Left lobe of liver (tissue), 2 donors: ENCODE results near the gene CYP27B1. TPM values are rescaled to one million over a fixed set of nuclear protein-coding genes. Genes with fewer than 3 reads are reported as not detected.

ENCODE experiments used
- ATAC-seq: fragments of 200-7000 bp; cut with Tn5 transposase; one replicate; pipeline ENCODE4 v1.9.1; 2020; ENCODE audit warnings: mild to moderate bottlenecking, moderate library complexity
- DNase-seq: peaks from one replicate; pipeline ENCODE4 v3.0.0-alpha.2; 2020; ENCODE audit warnings: low spot score
- total RNA-seq: library from RNA; stranded (reverse); gene quantifications from one replicate; pipeline ENCODE4 v1.2.1, GENCODE V29; 2021
- donor health status: DM: no; HTN: no; CAD: no; lungs with moderate emphysema.
- donor health status: DM: no; HTN: yes; CAD: no.

The CYP27B1 gene
- total RNA-seq, 1 donor from 2014 or later = 0.45 TPM

GRCh38 chr12:57752668-57753000 lies 14.2 kb downstream of the CYP27B1 start:
- DNase-seq (no peak), ATAC-seq (no peak)

- DNase-seq (peak; percentile 99), ATAC-seq (peak; percentile 84)
These were observed 14.8 kb downstream of the CYP27B1 start, which contains the start of gene CDK4 for GRCh38 chr12:57751788-57752667. TSS of gene CDK4 (minus strand) at chr12:57752310. CDS start at chr12:57751717, 593 bp downstream.

GRCh38 chr12:57751432-57751787 lies 15.5 kb downstream of the CYP27B1 start:
- DNase-seq (no peak), ATAC-seq (no peak)

GRCh38 chr12:57750561-57751431 lies 16.1 kb downstream of the CYP27B1 start:
- ATAC-seq (no peak), DNase-seq (no peak)

- no peak for DNase-seq
- ATAC-seq = no peak
These were observed 17.8 kb downstream of the CYP27B1 start for GRCh38 chr12:57749061-57749460.

GRCh38 chr12:57746025-57746424 lies 20.9 kb downstream of the CYP27B1 start:
- ATAC-seq (no peak), DNase-seq (no peak)

- no peak for DNase-seq
- ATAC-seq = peak; percentile 10
These were observed 21.4 kb downstream of the CYP27B1 start for GRCh38 chr12:57745485-57745881.

GRCh38 chr12:57744777-57745484 lies 21.9 kb downstream of the CYP27B1 start, which contains the start of gene TSPAN31:
TSS of gene TSPAN31 (plus strand) at chr12:57745039. CDS start at chr12:57745155, 116 bp downstream.
- DNase-seq (peak; percentile 95), ATAC-seq (peak; percentile 93)

GRCh38 chr12:57744194-57744776 lies 22.6 kb downstream of the CYP27B1 start:
- ATAC-seq (peak; percentile 56), DNase-seq (peak; percentile 68)

- no peak for DNase-seq
- ATAC-seq = no peak
These were observed 23.1 kb downstream of the CYP27B1 start for GRCh38 chr12:57743769-57744168.

GRCh38 chr12:57741844-57742738 lies 24.8 kb downstream of the CYP27B1 start:
- DNase-seq = no peak
- no peak for ATAC-seq

- DNase-seq (no peak), ATAC-seq (no peak)
These were observed 25.5 kb downstream of the CYP27B1 start for GRCh38 chr12:57741413-57741789.

- DNase-seq (no peak), ATAC-seq (no peak)
These were observed 26.0 kb downstream of the CYP27B1 start for GRCh38 chr12:57740656-57741412.

GRCh38 chr12:57739914-57740538 lies 26.9 kb downstream of the CYP27B1 start:
- DNase-seq = no peak
- no peak for ATAC-seq

- ATAC-seq = no peak
- no peak for DNase-seq
These were observed 27.5 kb downstream of the CYP27B1 start for GRCh38 chr12:57739387-57739786.

GRCh38 chr12:57738661-57739237 lies 28.1 kb downstream of the CYP27B1 start, which contains the start of gene AGAP2:
TSS of gene AGAP2 (minus strand) at chr12:57738742. CDS start at chr12:57738246, 496 bp downstream.
- DNase-seq (no peak), ATAC-seq (no peak)

- peak; percentile 13 for ATAC-seq
- DNase-seq = no peak
These were observed 29.1 kb downstream of the CYP27B1 start for GRCh38 chr12:57737467-57738460.
